Erythroblast (primary cell): ENCODE results near the gene CDK14.

Experiments
- GATA1 ChIP-seq: IDR thresholded peaks from 2 replicates; pipeline ENCODE4 v1.6.1; 2011; ENCODE audit warnings: low read depth, mild to moderate bottlenecking, control low read depth, low read length, moderate library complexity
- POLR2A ChIP-seq: IDR thresholded peaks from 2 replicates; pipeline ENCODE4 v1.6.1; 2011; ENCODE audit warnings: mild to moderate bottlenecking, low read length

DNA sequence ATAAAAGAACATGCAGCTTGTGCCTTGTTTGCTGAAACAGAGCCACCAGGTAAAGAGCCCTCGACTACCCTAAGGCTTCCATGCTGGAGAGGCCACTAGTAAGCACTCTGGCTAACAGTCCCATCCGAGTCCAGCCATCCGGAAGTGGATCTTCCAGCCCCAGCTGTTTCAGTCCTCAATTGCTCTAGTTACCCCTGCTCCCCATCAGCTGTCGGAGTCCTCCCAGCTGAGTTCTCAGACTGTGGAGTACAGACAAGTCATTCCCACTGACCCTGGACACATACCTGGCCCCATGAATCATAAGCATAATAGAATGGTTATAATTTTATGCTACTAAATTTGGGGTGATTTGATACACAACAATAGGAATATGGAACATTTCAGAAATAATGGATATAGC is 654.6 kb downstream of the CDK14 start:
- no peak for TF ChIP-seq POLR2A
- no peak for TF ChIP-seq GATA1
